ENCODE data around the gene FAM184B. TPM values are rescaled to one million over a fixed set of nuclear protein-coding genes. Genes with fewer than 3 reads are reported as not detected.

Gene FAM184B
- total RNA-seq, 1 donor from 2014 or later: not detected

- TF ChIP-seq CTCF (IDR thresholded peaks at IDR 0.05): no peak
- no peak for TF ChIP-seq POLR2AphosphoS5 (IDR thresholded peaks at IDR 0.05; ENCODE audit: insufficient read depth in 1 of 2, low read depth in 1 of 2)
- TF ChIP-seq POLR2A (IDR thresholded peaks at IDR 0.05): no peak
- DNase-seq (ENCODE audit: extremely low spot score in 2 of 2): peak in 1 of 2 donors; percentile 34
- no peaks in the 10 kb centered on the region for H3K27me3 ChIP-seq
- H3K4me1 ChIP-seq: no peaks in the 10 kb centered on the region
- H3K27ac ChIP-seq: no peak overlapping the region
- H3K9me3 ChIP-seq: no peaks in the 10 kb centered on the region
- no peak overlapping the region for H3K4me3 ChIP-seq
- intact Hi-C loops (cut with DNase I): loop anchor here (5.0 kb wide), 1 partner anchor 1370 kb away; no protein-coding TSS in a partner anchor
- H3K36me3 ChIP-seq: no peaks in the 10 kb centered on the region
Measured at GRCh38 chr4:17707671-17708070, 73.8 kb downstream of the FAM184B start.

- no peaks in the 10 kb centered on the region for H3K4me1 ChIP-seq
- no peak overlapping the region for H3K27ac ChIP-seq
- TF ChIP-seq POLR2A (IDR thresholded peaks at IDR 0.05) (no peak), POLR2AphosphoS5 (IDR thresholded peaks at IDR 0.05; ENCODE audit: insufficient read depth in 1 of 2, low read depth in 1 of 2) (no peak), CTCF (IDR thresholded peaks at IDR 0.05) (no peak)
- H3K9me3 ChIP-seq: no peaks in the 10 kb centered on the region
- no peak for DNase-seq (ENCODE audit: extremely low spot score in 2 of 2)
- intact Hi-C loops (cut with DNase I): loop anchor here (5.0 kb wide), 1 partner anchor 1372 kb away; no protein-coding TSS in a partner anchor
- H3K36me3 ChIP-seq: no peaks in the 10 kb centered on the region
- H3K4me3 ChIP-seq: no peak overlapping the region
- H3K27me3 ChIP-seq: no peaks in the 10 kb centered on the region
Measured at GRCh38 chr4:17705107-17705506, 76.3 kb downstream of the FAM184B start.

- intact Hi-C loops (cut with DNase I): no loop called here
- peak in 1 of 2 donors; percentile 22 for DNase-seq (ENCODE audit: extremely low spot score in 2 of 2)
- no peak overlapping the region for H3K4me3 ChIP-seq
Measured at GRCh38 chr4:17704020-17704650, 77.3 kb downstream of the FAM184B start.

GRCh38 chr4:17702641-17703040 is 78.8 kb downstream of the FAM184B start:
- intact Hi-C loops (cut with DNase I): no loop called here
- Histone ChIP-seq H3K27ac (no peak overlapping the region), H3K27me3 (no peaks in the 10 kb centered on the region), H3K4me3 (no peak overlapping the region), H3K9me3 (no peaks in the 10 kb centered on the region), H3K36me3 (no peaks in the 10 kb centered on the region), H3K4me1 (no peaks in the 10 kb centered on the region)
- TF ChIP-seq CTCF (IDR thresholded peaks at IDR 0.05) (no peak), POLR2A (IDR thresholded peaks at IDR 0.05) (no peak), POLR2AphosphoS5 (IDR thresholded peaks at IDR 0.05; ENCODE audit: insufficient read depth in 1 of 2, low read depth in 1 of 2) (no peak)
- peak; percentile 16 to 56 for DNase-seq (ENCODE audit: extremely low spot score in 2 of 2)

More at GRCh38 chr4:17704020-17704650, 77.3 kb downstream of the FAM184B start:
- H3K9me3 ChIP-seq: no peaks in the 10 kb centered on the region
- no peaks in the 10 kb centered on the region for H3K4me1 ChIP-seq
- TF ChIP-seq POLR2A (IDR thresholded peaks at IDR 0.05): no peak
- no peak for TF ChIP-seq POLR2AphosphoS5 (IDR thresholded peaks at IDR 0.05; ENCODE audit: insufficient read depth in 1 of 2, low read depth in 1 of 2)
- no peak for TF ChIP-seq CTCF (IDR thresholded peaks at IDR 0.05)
- H3K27me3 ChIP-seq: no peaks in the 10 kb centered on the region
- H3K27ac ChIP-seq: no peak overlapping the region
- H3K36me3 ChIP-seq: no peaks in the 10 kb centered on the region

- DNase-seq (ENCODE audit: extremely low spot score in 2 of 2): peak; percentile 25 to 27
- intact Hi-C loops (cut with DNase I): no loop called here
- H3K27me3 ChIP-seq: no peaks in the 10 kb centered on the region
Measured at GRCh38 chr4:17701882-17702281, 79.5 kb downstream of the FAM184B start.

More at GRCh38 chr4:17701882-17702281, 79.5 kb downstream of the FAM184B start:
- no peak overlapping the region for H3K4me3 ChIP-seq
- no peaks in the 10 kb centered on the region for H3K4me1 ChIP-seq
- H3K9me3 ChIP-seq: no peaks in the 10 kb centered on the region
- TF ChIP-seq POLR2AphosphoS5 (IDR thresholded peaks at IDR 0.05; ENCODE audit: insufficient read depth in 1 of 2, low read depth in 1 of 2): no peak
- no peak for TF ChIP-seq POLR2A (IDR thresholded peaks at IDR 0.05)
- no peak overlapping the region for H3K27ac ChIP-seq
- no peaks in the 10 kb centered on the region for H3K36me3 ChIP-seq

All from vagina (tissue), 2 donors.